ENCODE data around the gene GABPB1. TPM values are rescaled to one million over a fixed set of nuclear protein-coding genes. Genes with fewer than 3 reads are reported as not detected.

Gene GABPB1
- total and polyA plus RNA-seq, 2 of the 13 experiments (the other 11 are each of a cell fraction or from before 2014, with no cell fraction given): 17.5 to 39.5 TPM

- TF ChIP-seq CEBPZ (IDR thresholded peaks at IDR 0.05; ENCODE audit: low read length) (no peak), ZFAT (CRISPR knock-in tag; conservative IDR thresholded peaks at IDR 0.05) (peak; percentile 61; the same call in 1 of the 2 replicates), ZNF770 (CRISPR knock-in tag; IDR thresholded peaks at IDR 0.05) (no peak), PBX3 (CRISPR knock-in tag; IDR thresholded peaks at IDR 0.05; ENCODE audit: borderline replicate concordance) (no peak), ZNF484 (CRISPR knock-in tag; IDR thresholded peaks at IDR 0.05; ENCODE audit: borderline replicate concordance, low read depth) (no peak), FOXK2 (IDR thresholded peaks at IDR 0.05) (no peak), RFXANK (CRISPR knock-in tag; IDR thresholded peaks at IDR 0.05) (no peak), SP2 (CRISPR knock-in tag; IDR thresholded peaks at IDR 0.05) (no peak), ZBTB42 (CRISPR knock-in tag; IDR thresholded peaks at IDR 0.05) (no peak)
Observed at GRCh38 chr15:50353975-50354837, 792 bp downstream of the GABPB1 start (continued).

All from HepG2 (cell line).